ENCODE measurements around the gene PIK3C3.

- peak in 3 of 4 experiments; percentile 30 to 63 (median 45) for TF ChIP-seq CTCF (IDR thresholded peaks at IDR 0.05)
- TF ChIP-seq POLR2A (IDR thresholded peaks at IDR 0.05): no peak
- TF ChIP-seq POLR2AphosphoS5 (IDR thresholded peaks at IDR 0.05): no peak
- no peak for TF ChIP-seq EP300 (IDR thresholded peaks at IDR 0.05)
Observed at GRCh38 chr18:42028247-42028832, 73.3 kb downstream of the PIK3C3 start.

Data from sigmoid colon (tissue), 4 donors.